Kidney epithelial cell (primary cell): ENCODE results near the gene MVB12B. TPM values are rescaled to one million over a fixed set of nuclear protein-coding genes. Genes with fewer than 3 reads are reported as not detected.
"Not testable (repeated sequence)": the region's sequence is repeated elsewhere in the genome, so short reads cannot be mapped to it uniquely, and the experiment has no call there.

Source experiments
- DNase-seq: peaks from one replicate; pipeline ENCODE4 v3.0.0-alpha.2; 2010; ENCODE audit warnings: low read depth
- H3K27me3 ChIP-seq: 2 replicates; pipeline ENCODE4 v1.6.0; 2011; ENCODE audit warnings: low read length; ENCODE audit not compliant: control insufficient read depth, insufficient read depth
- H3K36me3 ChIP-seq: 2 replicates; pipeline ENCODE4 v1.5.1; 2011; ENCODE audit warnings: low read length; ENCODE audit not compliant: control insufficient read depth, insufficient read depth
- H3K4me3 ChIP-seq: 2 replicates; pipeline ENCODE4 v1.5.1; 2011; ENCODE audit warnings: low read depth, mild to moderate bottlenecking, control low read depth, low read length
- CTCF ChIP-seq: IDR thresholded peaks from 2 replicates; pipeline ENCODE4 v1.5.1; 2011; ENCODE audit warnings: mild to moderate bottlenecking, moderate library complexity, low read length, control low read depth, inconsistent platforms; ENCODE audit not compliant: insufficient read depth, poor library complexity, severe bottlenecking
- total RNA-seq: library from RNA; depleted of rRNA; stranded (reverse); fragments of >200 nt; gene quantifications from 2 replicates; pipeline ENCODE4 v1.2.3, GENCODE V29; 2015

MVB12B gene
- total RNA-seq, 1 donor from 2014 or later: 13.1 TPM

GRCh38 chr9:126472198-126472947, 145.7 kb downstream of the MVB12B start:
- no peak for TF ChIP-seq CTCF
- H3K4me3 ChIP-seq: no peak overlapping the region
- no peaks in the 10 kb centered on the region for H3K36me3 ChIP-seq
- no peak for DNase-seq
- H3K27me3 ChIP-seq: no peaks in the 10 kb centered on the region

- no peak for DNase-seq
- no peaks in the 10 kb centered on the region for H3K27me3 ChIP-seq
- H3K36me3 ChIP-seq: no peaks in the 10 kb centered on the region
- no peak overlapping the region for H3K4me3 ChIP-seq
- no peak for TF ChIP-seq CTCF
These were observed 146.3 kb downstream of the MVB12B start for GRCh38 chr9:126472948-126473298.

DNA sequence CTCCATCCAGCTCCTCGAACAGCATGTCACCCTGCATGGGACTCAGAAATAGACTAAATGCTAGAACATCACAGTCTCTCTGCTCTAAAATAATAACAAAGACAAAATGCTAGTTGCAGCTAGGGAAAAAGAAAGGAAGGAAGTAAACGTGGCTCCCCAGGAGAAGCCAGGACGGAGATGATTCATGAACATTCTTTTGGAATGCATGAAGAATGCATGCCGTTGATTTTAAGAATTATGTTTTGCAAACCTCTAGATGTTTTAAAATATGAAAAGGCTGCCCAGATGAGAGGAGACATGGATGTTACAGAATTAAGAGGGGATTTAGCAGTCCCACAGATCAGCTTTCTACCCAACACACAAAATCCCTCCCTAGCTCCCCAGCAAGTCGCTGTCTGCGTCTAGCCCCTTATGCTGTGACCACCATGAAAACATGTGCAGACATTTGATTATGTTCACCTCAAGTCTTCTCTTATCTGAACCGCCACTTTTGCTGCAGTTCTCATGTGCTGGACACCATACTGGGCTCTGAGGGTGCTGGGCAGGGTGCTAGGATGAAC, 147.7 kb downstream of the MVB12B start:
- no peak for TF ChIP-seq CTCF
- DNase-seq: no peak

DNA sequence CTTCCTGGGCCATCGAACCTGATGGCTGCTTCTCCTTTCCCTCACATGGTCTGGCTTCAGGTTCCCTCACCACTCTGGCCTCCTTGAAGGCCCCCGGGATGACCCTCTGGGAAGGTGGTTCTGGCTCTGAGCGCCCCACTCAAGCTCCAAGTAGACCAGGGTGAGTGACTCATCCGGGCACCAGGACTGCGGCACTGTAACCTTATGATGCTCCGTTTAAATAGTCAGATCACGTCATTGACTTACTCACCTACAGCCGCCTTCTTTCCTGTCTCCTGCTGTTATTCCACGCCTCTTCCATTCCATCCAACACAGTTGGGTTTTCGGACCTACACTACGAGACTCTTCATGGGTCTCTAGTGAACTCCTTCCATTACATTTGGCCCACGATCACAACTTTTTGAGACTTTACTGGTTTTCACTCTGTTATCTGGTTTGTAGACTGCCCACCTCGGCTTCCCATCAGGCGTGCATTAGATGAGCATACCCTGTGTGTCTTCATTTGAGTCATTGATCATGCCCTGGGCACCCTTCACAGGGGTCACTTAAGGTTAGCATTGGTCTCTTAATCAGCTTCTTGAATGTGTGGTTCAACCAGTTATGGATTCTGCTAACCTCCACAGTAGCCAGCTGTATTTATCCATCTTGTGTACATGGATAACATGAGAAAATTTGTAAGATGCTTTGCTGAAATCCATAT, 148.3 kb downstream of the MVB12B start:
- DNase-seq: no peak
- no peak for TF ChIP-seq CTCF
- no peaks in the 10 kb centered on the region for H3K36me3 ChIP-seq
- no peaks in the 10 kb centered on the region for H3K27me3 ChIP-seq
- no peak overlapping the region for H3K4me3 ChIP-seq

More for the DNA sequence above, 147.7 kb downstream of the MVB12B start:
- Histone ChIP-seq H3K36me3 (no peaks in the 10 kb centered on the region), H3K4me3 (no peak overlapping the region), H3K27me3 (no peaks in the 10 kb centered on the region)

- Histone ChIP-seq H3K4me3 (no peak overlapping the region), H3K27me3 (no peaks in the 10 kb centered on the region), H3K36me3 (no peaks in the 10 kb centered on the region)
- no peak for DNase-seq
- TF ChIP-seq CTCF: no peak
These were observed 149.4 kb downstream of the MVB12B start for GRCh38 chr9:126475933-126476555.

GRCh38 chr9:126477432-126477831, 150.8 kb downstream of the MVB12B start:
- H3K36me3 ChIP-seq, H3K4me3 ChIP-seq, DNase-seq, H3K27me3 ChIP-seq: not testable (repeated sequence)
